Stimulated activated CD4-positive, alpha-beta T cell treated with anti-CD3 and anti-CD28 coated beads, Interleukin-4, amount 100 ng/mL, for 4 hours (primary cell): ENCODE data around the gene CXCL5.

ENCODE experiments used
- DNase-seq, 2 experiments: peaks; one replicate each; pipeline ENCODE4 v3.0.0-alpha.2; 2020

Gene CXCL5

DNA sequence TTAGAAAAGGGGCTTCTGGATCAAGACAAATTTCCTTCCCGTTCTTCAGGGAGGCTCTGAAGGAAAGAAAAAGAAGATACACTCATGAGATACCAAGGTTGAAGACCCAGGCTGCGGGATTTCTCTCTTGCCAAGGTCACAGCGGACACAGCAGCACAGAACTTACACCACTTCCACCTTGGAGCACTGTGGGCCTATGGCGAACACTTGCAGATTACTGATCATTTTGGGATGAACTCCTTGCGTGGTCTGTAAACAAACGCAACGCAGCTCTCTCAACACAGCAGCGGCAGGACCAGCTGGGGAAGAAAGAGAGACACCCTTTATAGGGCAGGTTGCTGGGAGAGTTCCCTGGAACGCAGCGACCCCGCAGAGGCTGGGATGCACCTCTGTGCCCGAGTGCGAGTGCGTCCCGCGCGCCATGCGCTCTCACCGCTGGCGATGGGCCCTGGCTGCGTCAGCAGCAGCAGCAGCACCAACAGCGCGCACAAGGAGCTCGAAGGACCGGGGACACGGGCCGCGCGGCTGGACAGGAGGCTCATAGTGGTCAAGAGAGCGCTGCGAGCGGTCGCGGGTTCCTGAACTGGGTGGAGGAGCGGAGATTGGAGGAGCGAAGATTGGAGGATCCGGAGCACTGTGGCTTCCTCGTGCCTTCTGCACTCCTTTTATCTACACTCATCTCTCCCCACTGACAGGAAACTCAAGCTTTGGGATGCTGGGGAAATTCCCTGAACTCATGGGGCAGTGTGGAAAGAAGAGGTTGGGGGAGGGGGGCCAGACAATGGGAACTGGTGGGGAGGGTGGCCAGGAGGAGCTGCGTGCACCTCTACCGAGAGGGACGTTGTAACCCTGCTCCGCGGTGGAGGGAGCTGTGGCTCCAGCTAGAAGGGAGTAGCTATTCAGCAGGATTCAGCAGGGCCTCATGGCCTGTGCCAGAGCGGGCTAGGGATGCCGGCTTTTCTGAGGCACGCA lies at the start of gene CXCL5:
Gene CXCL5 (minus strand): TSS at position 638 of the 972 bp plus-strand sequence. CDS start 96 bp downstream, at position 542.
- DNase-seq, result no peak

- DNase-seq, result no peak
Observed at GRCh38 chr4:74047152-74047551, 48.7 kb upstream of the CXCL5 start.

DNA sequence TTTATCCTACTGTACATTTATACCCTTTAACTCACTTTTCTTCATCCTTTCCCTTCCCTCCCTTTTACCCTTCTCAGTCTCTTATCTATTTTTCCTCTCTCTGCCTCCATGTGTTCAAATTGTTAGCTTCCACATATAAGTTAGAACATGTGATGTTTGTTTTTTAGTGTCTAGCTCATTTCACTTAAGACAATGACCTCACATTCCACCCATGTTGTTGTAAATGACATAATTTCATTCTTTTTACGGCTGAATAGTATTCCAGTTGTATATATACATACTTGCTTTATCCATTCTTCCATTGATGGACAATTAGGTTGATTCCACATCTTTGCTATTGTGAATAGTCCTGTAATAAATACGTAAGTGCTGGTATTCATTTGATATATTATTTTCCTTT lies 47.3 kb upstream of the CXCL5 start:
- no peak for DNase-seq

- DNase-seq, result no peak
Observed at GRCh38 chr4:74045247-74045646, 46.8 kb upstream of the CXCL5 start.

DNA sequence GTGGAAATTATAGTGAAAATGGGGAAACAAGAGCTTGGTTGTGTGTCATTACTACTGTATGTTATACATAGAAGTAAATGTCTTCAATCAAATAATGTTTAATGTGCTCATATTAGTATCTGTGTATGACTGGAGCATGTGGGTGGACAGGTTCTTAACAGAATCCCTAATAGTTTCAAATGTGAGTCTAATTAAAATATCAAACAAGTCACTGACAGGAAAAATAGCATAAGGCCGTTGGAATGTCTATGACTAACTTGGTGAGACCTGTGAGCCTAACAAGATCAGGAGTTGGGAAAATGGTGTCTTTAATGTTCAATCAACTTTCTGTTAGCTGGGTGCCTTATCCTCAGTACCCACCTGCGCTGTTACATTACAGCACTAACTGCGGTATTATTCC lies 46.2 kb upstream of the CXCL5 start:
- no peak for DNase-seq

DNA sequence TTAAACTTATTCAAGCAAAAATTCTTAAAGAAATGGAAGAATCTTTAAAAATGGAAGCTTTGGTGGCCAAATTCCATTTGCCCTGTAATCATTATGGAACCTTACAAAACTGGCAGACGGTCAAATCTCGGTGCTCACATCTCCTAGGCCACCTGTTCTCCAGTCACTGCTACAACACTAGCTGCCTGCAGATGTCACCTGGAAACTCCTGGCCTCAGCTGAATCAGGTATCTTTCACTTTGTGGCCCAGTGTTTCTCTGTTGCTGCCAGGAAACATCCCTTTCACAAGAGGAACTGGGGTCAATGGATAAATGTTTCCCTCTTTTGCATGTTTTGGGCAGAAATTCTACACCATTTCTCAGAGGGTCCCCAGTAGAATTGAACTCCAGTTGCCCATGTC lies 44.2 kb upstream of the CXCL5 start:
- DNase-seq, result no peak

DNA sequence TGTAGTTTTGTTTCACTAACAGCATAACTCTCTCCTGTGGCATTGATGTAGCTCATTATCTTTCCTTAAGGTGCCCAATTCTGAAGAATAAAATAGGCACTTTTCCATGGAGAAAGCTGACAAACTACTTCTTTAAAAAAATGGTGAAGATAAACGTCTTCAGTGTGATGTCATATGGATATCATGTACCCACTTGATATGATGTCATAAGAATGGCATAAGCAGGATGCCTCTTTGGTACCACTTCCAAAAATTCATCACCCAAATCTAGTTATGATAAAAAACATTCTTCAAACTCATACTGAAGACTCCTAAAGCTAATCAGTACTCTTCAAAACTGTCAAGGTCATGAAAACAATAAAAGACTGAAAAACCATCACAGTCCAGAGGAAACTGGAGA lies 42.9 kb upstream of the CXCL5 start:
- DNase-seq, result no peak

DNA sequence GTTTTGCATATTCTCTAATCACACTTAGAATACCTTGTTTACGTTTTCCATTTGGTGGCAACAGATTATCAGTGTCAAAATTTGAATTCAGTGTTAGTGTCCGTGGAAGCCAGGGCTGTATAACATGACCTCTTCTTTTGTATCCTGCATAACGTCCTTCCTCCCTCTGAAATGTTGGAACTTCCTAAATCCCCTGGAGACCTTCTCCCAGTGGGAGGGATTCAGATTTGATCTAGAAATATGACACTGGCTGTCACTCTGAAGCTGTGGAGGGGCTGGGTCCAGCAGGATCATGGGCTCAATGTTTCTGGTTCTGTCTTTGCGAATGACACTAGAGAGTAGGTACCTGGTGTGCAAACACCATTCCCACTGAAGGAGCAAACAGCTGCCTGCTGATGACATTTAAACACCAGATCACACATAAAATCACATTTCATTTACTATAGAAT lies 40.9 kb upstream of the CXCL5 start:
- no peak for DNase-seq

DNA sequence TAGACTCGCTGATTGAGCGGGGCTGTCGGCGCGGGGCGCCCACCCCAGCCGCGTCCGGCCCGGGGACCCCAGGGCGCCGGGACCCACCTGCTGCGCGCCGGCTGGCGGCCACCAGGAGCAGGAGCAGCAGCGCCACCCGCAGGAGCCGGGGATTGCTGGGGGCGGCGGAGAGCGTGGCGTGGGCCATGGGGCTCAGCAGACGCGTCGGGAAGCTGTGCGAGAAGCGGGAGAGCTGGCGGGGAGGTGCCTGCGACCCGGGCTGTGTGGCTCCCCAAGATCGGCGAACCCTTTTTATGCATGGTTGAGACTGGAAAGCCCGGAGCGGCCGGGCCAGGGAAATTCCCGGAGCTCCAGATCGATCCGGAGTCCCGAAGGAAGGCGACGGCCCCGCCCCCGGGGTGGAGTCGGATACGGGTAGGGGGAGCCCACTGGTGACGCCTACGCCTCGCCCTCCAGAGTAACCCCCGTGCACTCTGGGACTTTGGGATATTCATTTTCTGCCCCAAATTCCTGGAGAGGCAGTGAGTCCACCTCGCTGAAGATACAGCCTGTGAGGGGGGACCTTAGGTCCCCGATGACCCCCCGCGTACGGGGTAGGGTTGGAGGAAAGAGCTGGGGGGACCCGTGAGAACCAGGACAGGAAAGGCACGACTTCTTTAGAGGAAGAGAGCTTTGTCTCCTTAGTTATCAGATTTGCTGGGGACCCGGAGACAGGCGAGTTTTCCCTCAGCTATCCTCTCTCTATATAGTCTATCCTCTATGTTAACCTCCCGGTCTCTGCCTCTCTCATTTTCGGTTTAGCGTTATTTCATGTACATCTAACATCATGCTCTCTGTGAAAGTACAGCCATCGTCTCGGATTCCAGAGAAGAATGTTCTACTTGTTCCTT lies 40.2 kb upstream of the CXCL5 start, which contains the start of gene CXCL3:
Gene CXCL3 (minus strand): TSS at position 265 of the 890 bp plus-strand sequence. CDS start 78 bp downstream, at position 187.
- DNase-seq, result no peak

- no peak for DNase-seq
Observed at GRCh38 chr4:74038086-74038424, 39.6 kb upstream of the CXCL5 start.

GRCh38 chr4:74037076-74037955 lies 38.8 kb upstream of the CXCL5 start:
- no peak for DNase-seq

GRCh38 chr4:74033739-74034138 lies 35.3 kb upstream of the CXCL5 start:
- DNase-seq, result no peak

GRCh38 chr4:74032064-74032463 lies 33.6 kb upstream of the CXCL5 start:
- no peak for DNase-seq

GRCh38 chr4:74031576-74031975 lies 33.1 kb upstream of the CXCL5 start:
- no peak for DNase-seq

DNA sequence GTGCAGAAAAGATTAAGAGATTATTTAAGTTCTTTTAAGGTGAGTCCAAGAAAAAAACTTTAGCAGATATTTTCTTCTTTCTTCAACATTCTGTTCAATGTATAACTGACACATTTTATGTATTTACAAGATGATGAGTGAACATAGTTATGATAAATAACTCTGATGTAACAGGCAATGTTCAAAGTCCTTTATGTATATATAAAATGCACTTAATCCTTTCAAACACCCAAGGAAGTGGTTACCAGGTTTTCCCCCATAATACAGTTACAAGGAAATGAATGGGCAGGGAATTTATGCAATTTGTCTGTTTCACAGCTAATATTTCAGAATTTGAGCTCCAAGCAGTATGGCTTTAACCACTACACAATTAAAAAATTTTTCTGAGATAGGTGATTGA lies 31.8 kb upstream of the CXCL5 start:
- DNase-seq, result no peak

DNA sequence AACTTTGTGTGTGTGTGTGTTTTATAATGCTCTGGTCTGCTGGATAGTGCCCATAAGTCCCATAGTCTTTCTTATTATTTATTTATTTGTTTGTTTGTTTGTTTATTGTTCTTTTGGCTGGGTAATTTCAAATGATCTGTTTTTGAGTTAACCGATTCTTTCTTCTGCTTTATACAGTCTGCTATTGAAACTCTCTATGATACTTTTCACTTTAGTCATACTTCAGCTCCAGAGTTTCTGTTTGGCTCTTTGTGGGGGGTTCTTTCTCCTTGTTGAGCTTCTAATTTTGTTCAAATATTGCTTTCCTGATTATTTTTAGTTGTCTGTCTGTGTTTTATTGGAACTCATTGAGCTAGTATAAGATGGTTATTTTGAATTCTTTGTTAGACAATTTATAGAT lies 30.0 kb upstream of the CXCL5 start:
- no peak for DNase-seq

- no peak for DNase-seq
Observed at GRCh38 chr4:74023709-74024108, 25.2 kb upstream of the CXCL5 start.

DNA sequence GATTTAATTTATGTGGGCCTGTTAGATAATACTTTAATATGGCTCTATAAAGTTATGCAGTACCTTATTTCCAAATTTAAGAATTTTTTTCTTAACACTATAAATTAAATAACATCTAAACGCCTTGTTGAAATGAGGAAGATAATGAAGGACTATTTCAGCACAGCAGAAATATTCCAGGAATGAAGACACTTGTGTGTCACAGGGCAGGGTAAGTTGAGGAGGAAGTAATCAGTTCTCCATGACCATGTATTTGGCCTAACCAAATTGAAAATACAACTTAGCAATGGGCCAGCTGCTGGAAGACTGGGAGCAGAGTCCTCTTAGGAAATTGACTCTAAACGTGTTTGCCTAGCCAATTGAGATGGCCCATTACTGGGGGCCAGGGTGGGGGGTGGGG lies 23.1 kb upstream of the CXCL5 start:
- DNase-seq, result no peak

DNA sequence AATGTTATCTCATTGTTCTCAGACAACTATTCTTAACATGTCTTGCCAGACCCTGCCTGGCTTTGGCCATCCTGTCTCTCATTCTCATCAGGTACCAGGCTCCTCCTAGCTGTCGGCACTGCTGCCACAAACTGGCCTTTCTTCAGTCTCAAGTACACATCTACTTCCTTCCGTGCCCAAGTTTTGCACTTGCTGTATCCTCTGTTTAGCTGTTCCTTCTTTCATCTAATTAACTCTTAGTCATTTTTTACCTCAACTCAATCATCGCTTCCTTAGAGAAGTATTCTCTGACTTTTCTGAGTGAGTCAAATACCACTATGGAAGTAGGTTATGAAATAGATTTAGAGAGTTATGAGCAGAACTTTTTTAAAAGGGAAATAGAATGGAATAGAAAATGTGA lies 20.3 kb upstream of the CXCL5 start:
- DNase-seq, result no peak

- DNase-seq, result no peak
Observed at GRCh38 chr4:74018116-74018515, 19.6 kb upstream of the CXCL5 start.

GRCh38 chr4:74016068-74016467 lies 17.6 kb upstream of the CXCL5 start:
- no peak for DNase-seq

GRCh38 chr4:74015126-74015780 lies 16.8 kb upstream of the CXCL5 start:
- DNase-seq, result no peak
